SK-N-SH (cell line): ENCODE results near the gene XYLT2. TPM values are rescaled to one million over a fixed set of nuclear protein-coding genes. Genes with fewer than 3 reads are reported as not detected.
A peak's percentile ranks its signal among the peaks of the same experiment; 100 is the strongest.
"Not testable (repeated sequence)": the region's sequence is repeated elsewhere in the genome, so short reads cannot be mapped to it uniquely, and the experiment has no call there.

Experiments used
- CTCF ChIA-PET: fragments of 300-600, 350-600 bp; formaldehyde crosslinking; extraction: SDS; loops from one replicate; lab custom pipeline; 2021; lab: Yijun Ruan, JAX
- POLR2A ChIA-PET: fragments of 350-600 bp; sonication (Branson Sonifier 250); formaldehyde crosslinking; extraction: SDS; loops from one replicate; lab custom pipeline; 2020; ENCODE audit warnings: antibody characterized with exemption, inconsistent platforms; lab: Yijun Ruan, JAX
- DNase-seq: peaks from one replicate; pipeline ENCODE4 v3.0.0; 2012
- H2AFZ ChIP-seq: fragments of 200-600 bp; sonication (generic); 2 replicates; pipeline ENCODE4 v1.8.1; 2016; ENCODE audit warnings: antibody characterized with exemption, mild to moderate bottlenecking, low read depth
- H3F3A ChIP-seq: fragments of 200-600 bp; sonication (generic); replicated peaks from 2 replicates; pipeline ENCODE3; 2016; ENCODE audit warnings: antibody characterized with exemption, mild to moderate bottlenecking; ENCODE audit not compliant: insufficient read depth
- H3K27ac ChIP-seq, 2 experiments: fragments of 200-500 bp in 1 of 2; fragments of 200-600 bp in 1 of 2; sonication (Bioruptor generic) in 1 of 2; sonication (generic), shearing (Covaris generic) in 1 of 2; 2 replicates each; pipeline versions ENCODE4 v1.5.1 to v1.6.1; 2014 to 2016; ENCODE audit warnings: low read depth in 2 of 2, inconsistent platforms in 1 of 2, low read length in 1 of 2, mild to moderate bottlenecking in 1 of 2, mixed read lengths in 1 of 2
- H3K27me3 ChIP-seq: fragments of 200-600 bp; sonication (generic), shearing (Covaris generic); 2 replicates; pipeline ENCODE4 v1.6.1; 2016; ENCODE audit warnings: mixed run types; ENCODE audit not compliant: insufficient read depth
- H3K36me3 ChIP-seq, 2 experiments: fragments of 200-500 bp in 1 of 2; fragments of 200-600 bp in 1 of 2; sonication (Bioruptor generic) in 1 of 2; sonication (generic) in 1 of 2; replicated peaks in 1 of 2; 2 replicates each; pipeline versions ENCODE3 to v1.5.1; 2014 to 2016; ENCODE audit warnings: low read length in 1 of 2, mild to moderate bottlenecking in 1 of 2; ENCODE audit not compliant: insufficient read depth in 2 of 2, control insufficient read depth in 1 of 2
- H3K4me1 ChIP-seq, 2 experiments: fragments of 200-500 bp in 1 of 2; fragments of 200-600 bp in 1 of 2; sonication (Bioruptor generic) in 1 of 2; sonication (generic), shearing (Covaris generic) in 1 of 2; 2 replicates each; pipeline versions ENCODE4 v1.5.1 to v1.6.1; 2014 to 2016; ENCODE audit warnings: low read depth in 1 of 2, low read length in 1 of 2, mixed run types in 1 of 2; ENCODE audit not compliant: insufficient read depth in 2 of 2, control insufficient read depth in 1 of 2
- H3K4me2 ChIP-seq: fragments of 200-600 bp; sonication (generic), shearing (Covaris generic); 2 replicates; pipeline ENCODE4 v1.6.1; 2017; ENCODE audit warnings: mixed run types
- H3K4me3 ChIP-seq, 2 experiments: fragments of 200-500 bp in 1 of 2; fragments of 200-600 bp in 1 of 2; sonication (Bioruptor generic) in 1 of 2; sonication (generic), shearing (Covaris generic) in 1 of 2; 2 replicates each; pipeline versions ENCODE4 v1.5.1 to v1.8.1; 2014 to 2016; ENCODE audit warnings: low read depth in 2 of 2, inconsistent platforms in 1 of 2, low read length in 1 of 2, mild to moderate bottlenecking in 1 of 2, mixed read lengths in 1 of 2, moderate library complexity in 1 of 2
- H3K79me2 ChIP-seq: fragments of 200-600 bp; sonication (generic); 2 replicates; pipeline ENCODE4 v1.8.1; 2017; ENCODE audit warnings: mild to moderate bottlenecking; ENCODE audit not compliant: insufficient read depth
- H3K9ac ChIP-seq: fragments of 200-600 bp; sonication (generic); 2 replicates; pipeline ENCODE4 v1.6.1; 2017; ENCODE audit warnings: mixed run types
- H3K9me2 ChIP-seq: fragments of 200-600 bp; sonication (generic); 2 replicates; pipeline ENCODE4 v1.6.1; 2017; ENCODE audit warnings: mixed run types
- H3K9me3 ChIP-seq: fragments of 200-600 bp; sonication (generic); 2 replicates; pipeline ENCODE4 v1.6.1; 2017; ENCODE audit warnings: mixed run types, mild to moderate bottlenecking, moderate library complexity
- H4K20me1 ChIP-seq: fragments of 200-600 bp; sonication (generic); 2 replicates; pipeline ENCODE4 v1.6.1; 2017; ENCODE audit warnings: mild to moderate bottlenecking, mixed run types; ENCODE audit not compliant: insufficient read depth
- CHD2 ChIP-seq: fragments of 150-350 bp; IDR thresholded peaks from 2 replicates; pipeline ENCODE4 v1.6.1; 2018; ENCODE audit warnings: low read length; ENCODE audit not compliant: partially characterized antibody
- EZH2phosphoT487 ChIP-seq: fragments of 200-600 bp; sonication (generic); IDR thresholded peaks from 2 replicates; pipeline ENCODE4 v1.6.1; 2017; ENCODE audit warnings: low read depth, mixed run types, mild to moderate bottlenecking, antibody characterized with exemption, moderate library complexity, borderline replicate concordance
- FOSL2 ChIP-seq: IDR thresholded peaks from 2 replicates; pipeline ENCODE4 v1.4.0; 2012; ENCODE audit warnings: low read depth, mild to moderate bottlenecking, moderate library complexity, borderline replicate concordance
- FOXJ3 ChIP-seq: sonication (generic); formaldehyde crosslinking; IDR thresholded peaks from 2 replicates; pipeline ENCODE4 v1.5.1; 2020; ENCODE audit warnings: mild to moderate bottlenecking, missing genetic modification reagents
- GABPA ChIP-seq: IDR thresholded peaks from 2 replicates; pipeline ENCODE4 v1.4.0; 2012; ENCODE audit warnings: low read depth, mild to moderate bottlenecking
- GATA2 ChIP-seq: sonication (generic); formaldehyde crosslinking; IDR thresholded peaks from 2 replicates; pipeline ENCODE4 v1.5.0; 2020; ENCODE audit warnings: mild to moderate bottlenecking, missing genetic modification reagents
- JUND ChIP-seq: IDR thresholded peaks from 2 replicates; pipeline ENCODE4 v1.4.0; 2012
- MEF2A ChIP-seq: IDR thresholded peaks from 2 replicates; pipeline ENCODE4 v1.4.0; 2012; ENCODE audit warnings: low read depth, borderline replicate concordance
- MXI1 ChIP-seq: IDR thresholded peaks from 2 replicates; pipeline ENCODE4 v1.6.1; 2012; ENCODE audit warnings: mild to moderate bottlenecking, low read depth, low read length, improper control_type of control experiment
- NRF1 ChIP-seq: IDR thresholded peaks from 2 replicates; pipeline ENCODE4 v1.6.1; 2012; ENCODE audit warnings: low read depth, mild to moderate bottlenecking, low read length
- RAD21 ChIP-seq: IDR thresholded peaks from 2 replicates; pipeline ENCODE4 v1.6.1; 2012; ENCODE audit warnings: mild to moderate bottlenecking, low read length
- RFX5 ChIP-seq: IDR thresholded peaks from 2 replicates; pipeline ENCODE4 v1.6.1; 2012; ENCODE audit warnings: mild to moderate bottlenecking, improper control_type of control experiment, low read length
- RXRA ChIP-seq: IDR thresholded peaks from 2 replicates; pipeline ENCODE4 v1.4.0; 2012; ENCODE audit warnings: low read depth, mild to moderate bottlenecking, borderline replicate concordance
- TCF12 ChIP-seq: IDR thresholded peaks from 2 replicates; pipeline ENCODE4 v1.4.0; 2012
- WGBS: methylation state at CpG from one replicate; pipeline ENCODE4 v1.1.6; 2017; ENCODE audit warnings: low lambda C conversion rate; 5-methylcytosine and 5-hydroxymethylcytosine counted together
- polyA plus RNA-seq, 3 experiments: library from polyadenylated mRNA; depleted of rRNA; stranded (reverse); fragments of >200 nt; gene quantifications; 2 replicates each; pipeline ENCODE4 v1.2.3, GENCODE V29; 2012
- TF ChIP-seq, protein P1 (sequence below): IDR thresholded peaks from 2 replicates; pipeline ENCODE4; 2012
- TF ChIP-seq, protein P2 (sequence below): fragments of 200-600 bp; sonication (generic); IDR thresholded peaks from 2 replicates; pipeline ENCODE4 v1.6.1; 2017; ENCODE audit warnings: antibody characterized with exemption, mild to moderate bottlenecking, moderate library complexity
- TF ChIP-seq, protein P3 (sequence below): fragments of 150-350 bp; IDR thresholded peaks from 2 replicates; pipeline ENCODE4 v1.6.1; 2017; ENCODE audit warnings: antibody characterized with exemption, low read length, low read depth, borderline replicate concordance

Gene XYLT2
- polyA plus RNA-seq, 1 of the 3 experiments (the other 2 are of a cell fraction): 28.4 TPM

DNA sequence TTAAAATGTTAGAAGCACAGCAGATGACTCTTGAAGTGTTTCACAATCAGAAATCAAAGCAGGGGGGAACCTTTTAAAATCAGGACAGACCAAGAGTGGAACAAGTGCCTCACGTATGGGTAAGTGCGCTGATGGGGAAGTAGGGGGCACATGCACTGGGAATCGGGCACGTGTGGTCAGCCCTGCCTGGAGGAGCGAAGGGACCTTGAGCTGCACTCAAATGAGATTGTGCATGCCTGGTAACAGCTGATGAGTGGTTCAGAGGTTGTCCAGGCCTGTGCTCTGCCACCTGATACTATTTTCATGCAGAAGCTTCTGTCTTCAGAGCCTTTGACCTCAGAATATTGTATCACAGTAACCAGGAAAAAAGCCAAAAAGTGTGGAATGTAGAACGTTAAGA lies 13.7 kb upstream of the XYLT2 start:
- Histone ChIP-seq H3K4me3 (no peak overlapping the region), H3K27me3 (no peaks in the 10 kb centered on the region), H3F3A (peaks cover 11% of the 10 kb centered on the region), H3K9ac (no peak overlapping the region), H3K36me3 (no peaks in the 10 kb centered on the region), H2AFZ (no peak overlapping the region), H3K4me1 (peaks cover 0 to 14% of the 10 kb centered on the region in 2 experiments; a peak in 3 of 4 replicates), H3K9me2 (no peaks in the 10 kb centered on the region), H3K4me2 (0 out of 2 replicates have a peak overlapping the region, but pooled peaks have one; percentile 25), H3K9me3 (no peaks in the 10 kb centered on the region), H3K79me2 (no peaks in the 10 kb centered on the region), H4K20me1 (no peaks in the 10 kb centered on the region), H3K27ac (no peak overlapping the region)
- CTCF ChIA-PET: interaction anchor here (0.8 to 2.1 kb wide), 7 partner anchors 8 to 172 kb away, joined by 3 to 7 read pairs (median 3); partner anchors contain the start of gene LRRC59
- TF ChIP-seq, protein P1, sequence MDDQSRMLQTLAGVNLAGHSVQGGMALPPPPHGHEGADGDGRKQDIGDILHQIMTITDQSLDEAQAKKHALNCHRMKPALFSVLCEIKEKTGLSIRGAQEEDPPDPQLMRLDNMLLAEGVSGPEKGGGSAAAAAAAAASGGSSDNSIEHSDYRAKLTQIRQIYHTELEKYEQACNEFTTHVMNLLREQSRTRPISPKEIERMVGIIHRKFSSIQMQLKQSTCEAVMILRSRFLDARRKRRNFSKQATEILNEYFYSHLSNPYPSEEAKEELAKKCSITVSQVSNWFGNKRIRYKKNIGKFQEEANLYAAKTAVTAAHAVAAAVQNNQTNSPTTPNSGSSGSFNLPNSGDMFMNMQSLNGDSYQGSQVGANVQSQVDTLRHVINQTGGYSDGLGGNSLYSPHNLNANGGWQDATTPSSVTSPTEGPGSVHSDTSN: no peak
- TF ChIP-seq RFX5: peak; percentile 43; the same call in 1 of the 2 replicates
- 77% methylated on average over 6 of the region's 6 CpGs for WGBS
- POLR2A ChIA-PET: no interaction called here
- no peak for DNase-seq

DNA sequence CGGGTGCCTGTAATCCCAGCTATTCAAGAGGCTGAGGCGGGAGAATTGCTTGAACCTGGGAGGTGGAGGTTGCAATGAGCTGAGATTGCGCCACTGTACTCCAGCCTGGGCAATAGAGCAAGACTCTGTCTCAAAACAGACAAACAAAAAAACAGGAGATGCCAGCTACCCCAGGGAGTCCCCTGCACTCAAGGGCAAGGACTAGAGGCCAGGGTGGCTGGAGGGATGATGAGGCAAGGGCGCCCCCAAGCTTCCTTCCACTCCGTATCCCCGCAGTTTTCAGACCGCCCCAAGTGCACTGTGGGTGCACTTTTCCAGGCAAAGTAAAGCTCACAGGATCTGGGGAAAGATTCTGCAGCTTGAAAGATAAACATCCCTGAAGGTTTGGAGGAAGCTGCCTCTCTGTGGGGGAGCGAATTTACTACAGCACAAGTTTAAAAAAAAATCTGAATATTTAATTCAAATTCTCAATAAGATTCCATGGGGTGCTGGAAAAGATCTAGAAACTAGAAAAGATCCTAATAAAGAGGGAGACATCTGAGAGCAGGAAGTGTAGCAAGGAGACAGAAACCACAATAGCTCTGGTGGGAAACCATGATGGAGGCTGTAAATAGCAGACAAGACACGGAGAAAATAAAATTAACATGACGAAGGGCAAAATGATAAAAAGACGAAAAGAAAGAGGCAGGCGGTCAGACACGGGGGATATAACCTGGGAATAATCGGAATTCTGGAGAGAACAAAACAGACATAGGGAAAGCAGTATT lies 12.5 kb upstream of the XYLT2 start:
- WGBS: 77% methylated on average over 14 of the region's 14 CpGs
- H3K27me3 ChIP-seq, DNase-seq, H3K9me2 ChIP-seq, POLR2A ChIA-PET, H3K9me3 ChIP-seq, H3K27ac ChIP-seq, H3K36me3 ChIP-seq, H3K4me2 ChIP-seq, H3K79me2 ChIP-seq, H3K9ac ChIP-seq, H4K20me1 ChIP-seq, H3K4me3 ChIP-seq: not testable (repeated sequence)
- CTCF ChIA-PET: interaction anchor here (0.9 to 2.1 kb wide), 5 partner anchors 8 to 133 kb away, joined by 3 to 6 read pairs (median 4); no protein-coding TSS in a partner anchor
- TF ChIP-seq, protein P2, sequence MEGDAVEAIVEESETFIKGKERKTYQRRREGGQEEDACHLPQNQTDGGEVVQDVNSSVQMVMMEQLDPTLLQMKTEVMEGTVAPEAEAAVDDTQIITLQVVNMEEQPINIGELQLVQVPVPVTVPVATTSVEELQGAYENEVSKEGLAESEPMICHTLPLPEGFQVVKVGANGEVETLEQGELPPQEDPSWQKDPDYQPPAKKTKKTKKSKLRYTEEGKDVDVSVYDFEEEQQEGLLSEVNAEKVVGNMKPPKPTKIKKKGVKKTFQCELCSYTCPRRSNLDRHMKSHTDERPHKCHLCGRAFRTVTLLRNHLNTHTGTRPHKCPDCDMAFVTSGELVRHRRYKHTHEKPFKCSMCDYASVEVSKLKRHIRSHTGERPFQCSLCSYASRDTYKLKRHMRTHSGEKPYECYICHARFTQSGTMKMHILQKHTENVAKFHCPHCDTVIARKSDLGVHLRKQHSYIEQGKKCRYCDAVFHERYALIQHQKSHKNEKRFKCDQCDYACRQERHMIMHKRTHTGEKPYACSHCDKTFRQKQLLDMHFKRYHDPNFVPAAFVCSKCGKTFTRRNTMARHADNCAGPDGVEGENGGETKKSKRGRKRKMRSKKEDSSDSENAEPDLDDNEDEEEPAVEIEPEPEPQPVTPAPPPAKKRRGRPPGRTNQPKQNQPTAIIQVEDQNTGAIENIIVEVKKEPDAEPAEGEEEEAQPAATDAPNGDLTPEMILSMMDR: peak; percentile 25; the same call in 1 of the 2 replicates
- TF ChIP-seq RAD21: peak; percentile 35
- Histone ChIP-seq H2AFZ (0 out of 2 replicates have a peak overlapping the region, but pooled peaks have one; percentile 32), H3F3A (peaks cover 11% of the 10 kb centered on the region), H3K4me1 (peaks cover 0 to 14% of the 10 kb centered on the region in 2 experiments; a peak in 3 of 4 replicates)

DNA sequence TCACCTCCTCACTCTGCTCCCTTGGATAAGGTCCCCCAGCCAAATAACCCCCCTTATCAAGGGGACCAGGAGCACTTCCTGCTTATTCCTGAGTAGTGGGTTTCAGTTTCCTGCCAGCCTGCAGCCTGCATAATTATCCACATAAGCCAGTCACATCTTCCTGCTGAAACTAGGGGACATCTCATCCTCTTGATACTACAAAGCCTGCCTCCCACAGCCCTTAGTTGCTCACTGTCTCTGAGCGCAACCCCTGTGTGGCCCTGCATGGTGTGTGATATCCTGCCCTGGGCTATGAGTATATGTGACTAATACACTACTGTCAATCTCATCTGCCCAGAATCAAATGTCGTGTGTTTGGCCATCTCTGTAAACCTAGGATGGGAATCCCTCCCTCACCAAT lies 8.0 kb upstream of the XYLT2 start:
- Histone ChIP-seq H3K9me2 (no peaks in the 10 kb centered on the region), H3K4me3 (no peak overlapping the region), H3K36me3 (no peaks in the 10 kb centered on the region), H3K27ac (no peak overlapping the region), H4K20me1 (no peaks in the 10 kb centered on the region), H3K9me3 (peaks cover 9% of the 10 kb centered on the region), H3K79me2 (no peaks in the 10 kb centered on the region), H3K4me2 (no peak overlapping the region), H3K9ac (no peak overlapping the region), H3K27me3 (no peaks in the 10 kb centered on the region), H2AFZ (no peak overlapping the region), H3K4me1 (no peaks in the 10 kb centered on the region), H3F3A (no peaks in the 10 kb centered on the region)
- 55% methylated on average over 2 of the region's 2 CpGs for WGBS
- no peak for TF ChIP-seq JUND
- TF ChIP-seq, protein P3, sequence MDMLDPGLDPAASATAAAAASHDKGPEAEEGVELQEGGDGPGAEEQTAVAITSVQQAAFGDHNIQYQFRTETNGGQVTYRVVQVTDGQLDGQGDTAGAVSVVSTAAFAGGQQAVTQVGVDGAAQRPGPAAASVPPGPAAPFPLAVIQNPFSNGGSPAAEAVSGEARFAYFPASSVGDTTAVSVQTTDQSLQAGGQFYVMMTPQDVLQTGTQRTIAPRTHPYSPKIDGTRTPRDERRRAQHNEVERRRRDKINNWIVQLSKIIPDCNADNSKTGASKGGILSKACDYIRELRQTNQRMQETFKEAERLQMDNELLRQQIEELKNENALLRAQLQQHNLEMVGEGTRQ: no peak
- TF ChIP-seq GABPA: no peak
- TF ChIP-seq CHD2: no peak
- TF ChIP-seq FOXJ3: no peak
- TF ChIP-seq EZH2phosphoT487: no peak
- no peak for TF ChIP-seq RFX5
- TF ChIP-seq RXRA: no peak
- TF ChIP-seq GATA2 (CRISPR knock-in tag): no peak
- no peak for TF ChIP-seq MXI1
- TF ChIP-seq TCF12: no peak
- TF ChIP-seq MEF2A: no peak
- TF ChIP-seq NRF1: no peak
- TF ChIP-seq FOSL2: no peak
- CTCF ChIA-PET: interaction anchor here (0.8 to 3.4 kb wide), 4 partner anchors 24 to 138 kb away, joined by 3 to 11 read pairs (median 4); partner anchors contain the start of gene COL1A1
- POLR2A ChIA-PET: no interaction called here
- no peak for DNase-seq
